GM21526 (cell line): ENCODE measurements around the gene KRT2.

ENCODE experiments used
- ATAC-seq: cut with Tn5 transposase; IDR thresholded peaks from one replicate; pipeline ENCODE4 v1.9.1; 2021; ENCODE audit warnings: moderate library complexity; ENCODE audit not compliant: unreplicated experiment, low FRiP score

The KRT2 gene

DNA sequence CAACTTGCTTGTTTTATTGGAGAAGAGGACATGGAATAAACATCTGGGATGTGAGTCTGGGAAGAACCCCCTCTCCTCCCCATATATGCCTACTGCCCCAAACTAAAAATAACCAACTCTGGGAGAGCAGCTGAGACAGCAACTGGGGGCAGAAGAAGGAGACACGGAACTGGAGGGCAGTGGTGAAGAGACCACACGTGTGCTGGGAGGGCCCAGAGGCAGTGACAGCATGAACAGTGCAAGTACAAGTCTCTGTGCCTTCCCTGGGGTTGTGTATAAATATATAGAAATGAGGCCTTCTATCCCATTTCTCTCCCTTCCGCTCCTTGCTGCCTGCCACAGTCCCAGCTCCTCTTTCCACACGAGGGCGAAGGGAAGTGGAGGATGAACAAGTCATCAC is 29.7 kb downstream of the KRT2 start:
- ATAC-seq, result no peak

GRCh38 chr12:52618866-52619265 is 33.1 kb downstream of the KRT2 start:
- no peak for ATAC-seq

- no peak for ATAC-seq
These were observed 33.8 kb downstream of the KRT2 start, which contains the start of gene KRT73 for GRCh38 chr12:52618216-52618615. Gene KRT73, minus strand, starts transcription at chr12:52618559. Its CDS starts 35 bp downstream, at chr12:52618524.

DNA sequence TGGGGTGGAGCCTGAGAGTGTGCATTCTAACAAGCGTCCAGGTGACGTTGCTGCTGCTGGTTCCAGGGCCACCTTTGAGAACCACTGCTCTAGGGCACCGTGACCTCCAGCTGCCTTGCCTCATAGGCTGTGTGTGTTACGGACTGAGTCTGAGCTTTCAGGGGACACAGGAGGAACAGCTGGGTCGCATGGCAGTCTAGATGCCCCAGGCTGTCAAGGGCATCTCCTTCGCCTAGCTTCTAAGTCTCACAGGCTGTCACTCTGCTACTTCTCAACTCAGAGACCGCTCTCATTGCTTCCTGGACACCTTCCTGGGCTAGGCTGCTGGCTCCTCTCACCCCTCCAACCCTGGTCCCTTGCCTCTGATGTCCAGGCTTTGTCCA is 34.6 kb downstream of the KRT2 start:
- ATAC-seq, result no peak

DNA sequence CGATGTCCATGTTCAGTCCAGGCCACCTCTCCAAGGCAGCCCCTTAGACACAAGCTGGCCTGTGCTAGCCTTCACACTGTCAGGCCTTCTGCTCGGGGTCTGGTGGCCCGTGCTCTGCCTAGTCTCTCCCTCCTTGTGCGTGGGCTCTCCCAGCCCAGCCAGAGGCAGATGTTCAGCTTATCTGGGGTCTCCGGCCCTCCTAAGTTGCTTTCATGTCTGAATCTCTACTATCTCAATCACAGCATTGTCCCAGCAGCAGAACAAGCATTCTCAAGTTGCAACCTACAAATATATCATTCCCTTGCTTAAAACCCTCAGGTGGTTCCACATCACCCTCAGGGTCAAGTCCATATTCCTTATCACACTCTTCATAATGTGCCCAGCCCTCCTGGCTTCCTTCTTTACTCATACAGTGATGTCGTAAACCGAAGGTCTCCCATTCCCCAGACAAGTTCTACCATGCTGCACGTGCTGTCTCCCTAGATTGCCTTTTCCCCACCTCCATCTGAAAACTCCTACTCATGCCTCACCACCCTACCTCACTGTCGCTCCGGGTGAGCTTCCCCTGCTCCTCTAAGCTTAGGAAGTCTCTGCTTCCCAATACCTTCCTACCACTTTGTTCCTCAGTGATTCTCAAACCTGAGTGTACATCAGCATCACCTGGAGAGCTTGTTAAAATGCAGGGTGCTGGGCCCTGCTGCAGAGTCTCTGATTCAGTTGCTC is 35.2 kb downstream of the KRT2 start:
- ATAC-seq, result no peak

DNA sequence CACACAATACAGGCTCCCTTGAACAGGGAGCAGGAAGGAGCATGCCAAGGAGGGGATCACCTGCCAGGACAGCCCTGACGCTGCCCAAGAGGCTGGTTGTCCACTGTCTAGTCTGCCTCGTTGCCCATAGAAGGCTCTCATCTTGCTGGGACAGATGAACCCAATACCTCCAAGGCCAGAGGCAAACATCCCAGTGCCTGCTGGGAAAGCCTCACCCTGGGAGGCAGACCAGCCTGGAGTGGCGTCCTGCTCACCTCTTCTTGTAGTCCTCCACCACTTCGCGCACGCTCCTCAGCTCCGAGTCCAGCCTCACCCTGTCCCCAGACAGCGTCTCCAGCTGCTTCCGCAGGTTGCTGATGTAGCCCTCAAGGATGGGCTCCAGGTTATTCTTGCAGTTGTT is 36.1 kb downstream of the KRT2 start:
- ATAC-seq, result no peak

DNA sequence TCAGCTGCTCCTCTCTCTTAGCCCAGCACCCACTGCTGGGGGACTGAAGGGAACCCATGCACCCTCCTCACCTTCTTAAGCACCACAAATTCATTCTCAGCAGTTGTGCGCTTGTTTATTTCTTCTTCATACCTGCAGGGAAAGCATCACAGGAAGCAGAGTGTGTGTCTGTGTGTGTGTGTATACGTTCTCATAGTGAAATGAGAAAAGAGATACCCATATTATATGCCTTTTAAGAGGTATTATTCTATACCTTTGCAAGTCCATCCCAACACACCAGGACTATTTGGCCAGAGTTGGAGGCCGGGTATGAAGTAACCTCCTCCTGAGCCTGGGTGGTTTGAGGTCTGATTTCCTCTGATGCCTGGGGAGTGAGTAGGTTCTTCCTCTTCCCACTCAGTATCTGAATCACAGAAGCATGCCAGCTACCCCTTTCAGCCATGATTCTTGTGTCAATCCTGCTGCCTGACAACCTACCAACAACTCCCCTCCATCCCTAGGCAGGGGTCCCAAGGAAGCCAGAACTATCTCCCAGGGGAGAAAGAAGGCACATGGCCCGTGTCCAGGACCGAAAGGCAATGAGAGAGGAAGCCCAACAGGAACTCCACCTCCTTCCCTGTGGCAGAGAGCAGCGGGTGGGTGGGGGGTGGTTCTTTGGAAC is 36.7 kb downstream of the KRT2 start:
- ATAC-seq, result no peak

DNA sequence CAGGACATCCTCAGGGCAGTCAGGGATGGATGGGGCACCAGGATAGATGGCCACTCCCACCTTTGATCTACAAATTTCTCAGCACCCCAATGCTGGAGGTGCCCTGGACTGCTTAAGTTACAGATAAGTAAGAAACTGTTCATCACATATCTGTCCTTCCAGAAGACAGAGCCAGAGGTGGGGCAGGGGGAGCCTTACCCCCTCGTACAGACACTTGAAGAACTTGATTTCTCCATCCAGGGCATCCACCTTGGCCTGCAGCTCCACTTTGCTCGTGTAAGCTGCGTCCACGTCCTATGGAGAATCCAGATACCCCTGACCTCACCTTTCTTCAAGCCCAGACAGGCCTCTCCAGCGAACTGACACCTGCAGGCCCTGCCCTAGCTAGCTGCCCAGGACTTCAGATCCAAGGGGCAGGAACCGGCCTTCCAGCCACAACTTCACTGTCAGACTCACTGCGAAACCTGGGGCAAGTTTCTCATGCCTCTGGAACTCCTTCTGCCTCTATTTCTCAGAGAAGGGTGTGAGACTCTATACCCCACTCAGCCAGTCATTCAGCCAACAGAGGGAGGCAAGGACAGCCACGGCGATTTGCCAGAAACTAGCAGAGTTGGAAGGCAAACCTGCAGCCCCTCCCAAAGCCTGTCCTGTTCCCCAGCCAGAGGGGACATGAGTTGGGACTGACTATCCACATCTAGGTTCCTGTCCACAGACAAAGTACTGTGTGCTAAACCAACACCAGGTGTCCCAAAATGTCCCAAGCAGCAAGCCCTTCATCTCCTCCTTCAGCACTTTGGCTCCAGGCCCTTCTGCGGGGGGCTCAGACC is 37.4 kb downstream of the KRT2 start:
- no peak for ATAC-seq

DNA sequence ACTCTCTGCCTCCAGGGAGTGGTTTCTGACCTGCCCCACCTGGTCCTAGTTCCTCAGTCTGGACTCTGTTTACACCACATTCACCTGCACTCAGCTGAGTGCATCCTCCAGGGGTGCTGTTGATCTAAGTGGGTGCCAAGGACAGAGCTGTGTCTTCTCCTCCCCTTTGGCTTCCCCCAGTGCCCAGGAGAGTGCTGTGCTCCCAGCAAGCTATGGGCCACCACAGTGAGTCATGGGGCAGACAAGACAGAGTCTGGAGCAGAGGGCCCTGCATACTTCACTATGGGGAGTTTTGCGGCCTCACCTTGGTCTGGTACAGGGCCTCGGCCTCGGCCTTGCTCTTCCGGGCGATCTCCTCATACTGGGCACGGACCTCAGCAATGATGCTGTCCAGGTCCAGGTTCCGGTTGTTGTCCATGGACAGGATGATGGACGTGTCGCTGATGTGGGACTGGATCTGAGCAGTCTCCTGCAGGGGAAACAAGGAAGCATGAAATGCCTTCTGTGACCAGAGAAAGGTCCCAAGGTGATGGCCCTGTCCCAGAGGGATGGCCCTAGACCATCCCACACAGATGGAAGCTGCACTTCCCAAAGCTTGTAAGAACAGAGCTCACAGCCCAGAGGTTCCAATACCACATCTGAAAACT is 38.5 kb downstream of the KRT2 start:
- no peak for ATAC-seq

- ATAC-seq, result no peak
These were observed 39.3 kb downstream of the KRT2 start for GRCh38 chr12:52612431-52613383.

GRCh38 chr12:52611080-52611468 is 40.9 kb downstream of the KRT2 start:
- no peak for ATAC-seq

DNA sequence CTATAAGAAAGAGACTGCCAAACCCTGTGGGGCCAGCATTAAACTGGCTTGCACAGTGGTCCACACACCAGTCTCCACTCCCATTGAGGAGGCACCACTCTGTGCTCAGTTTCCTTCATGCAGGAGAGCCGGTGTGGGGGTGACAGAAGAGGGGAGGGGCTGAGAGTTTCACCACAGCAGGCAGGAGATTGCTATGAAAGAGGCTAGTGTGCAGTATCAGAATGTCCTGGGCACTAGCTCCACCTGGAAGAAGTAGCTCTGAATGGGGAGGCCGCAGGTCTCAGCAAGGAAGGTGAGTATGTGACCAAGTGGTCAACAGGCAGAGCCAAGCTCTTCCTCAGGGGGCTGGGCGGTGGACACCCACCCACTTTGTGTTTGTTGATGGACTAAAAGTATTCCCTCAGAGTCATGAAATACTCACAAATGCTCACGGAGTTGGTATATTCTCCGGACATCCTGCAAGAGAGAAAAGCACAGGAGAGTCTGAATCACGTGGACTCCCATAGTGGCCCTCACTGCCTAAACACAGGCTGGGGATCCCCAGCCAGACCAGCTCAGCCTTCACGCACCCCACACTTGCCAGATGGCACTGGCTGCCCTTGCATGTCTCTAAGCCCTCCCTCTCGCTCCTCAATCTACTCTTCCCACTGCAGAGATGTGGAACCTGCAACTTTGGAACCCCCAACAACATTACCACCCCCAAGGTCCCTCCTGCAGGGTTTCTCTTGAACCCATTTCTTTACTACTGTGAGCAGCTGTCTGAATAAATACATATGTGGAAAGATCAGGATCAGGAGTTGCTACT is 43.0 kb downstream of the KRT2 start:
- ATAC-seq, result no peak

- no peak for ATAC-seq
These were observed 43.9 kb downstream of the KRT2 start for GRCh38 chr12:52608161-52608560.

DNA sequence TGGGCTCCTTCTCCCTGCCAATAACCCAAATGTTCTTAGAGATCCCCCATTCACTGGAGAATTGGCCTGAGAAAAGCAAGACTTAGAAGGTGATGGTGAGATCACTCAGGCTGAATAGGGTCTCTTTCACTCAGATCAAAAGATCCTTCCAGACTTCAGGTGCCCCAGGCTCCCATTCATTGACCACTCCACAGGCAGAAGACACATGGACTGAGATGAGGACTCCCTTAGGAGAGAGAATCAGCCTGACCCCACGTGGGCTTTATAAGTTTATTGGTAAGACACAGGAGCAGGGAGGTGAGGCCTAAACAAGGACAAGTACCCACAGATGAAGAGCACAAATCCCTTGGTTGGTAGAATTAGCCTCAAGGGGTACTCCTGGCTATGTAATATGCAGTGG is 44.7 kb downstream of the KRT2 start:
- no peak for ATAC-seq

- no peak for ATAC-seq
These were observed 45.3 kb downstream of the KRT2 start for GRCh38 chr12:52606581-52607218.

DNA sequence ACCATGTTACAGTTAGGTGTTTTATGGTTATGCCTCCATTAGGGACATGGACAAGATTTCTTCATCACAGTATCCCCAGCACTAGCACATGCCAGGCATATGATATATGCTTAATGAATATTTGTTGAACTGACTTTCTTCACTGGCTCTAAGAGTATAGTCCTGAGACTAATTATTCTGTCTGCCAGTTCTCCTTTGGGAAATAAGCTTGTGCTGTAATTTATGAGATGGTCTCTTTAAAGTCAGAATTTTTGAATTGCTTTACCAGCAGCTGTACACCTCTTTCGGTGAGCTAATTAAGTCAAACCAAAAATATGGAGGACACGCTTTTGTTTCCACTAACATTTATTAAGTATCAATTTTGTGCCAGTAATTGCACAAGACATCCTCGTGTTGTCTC is 45.9 kb downstream of the KRT2 start:
- no peak for ATAC-seq

DNA sequence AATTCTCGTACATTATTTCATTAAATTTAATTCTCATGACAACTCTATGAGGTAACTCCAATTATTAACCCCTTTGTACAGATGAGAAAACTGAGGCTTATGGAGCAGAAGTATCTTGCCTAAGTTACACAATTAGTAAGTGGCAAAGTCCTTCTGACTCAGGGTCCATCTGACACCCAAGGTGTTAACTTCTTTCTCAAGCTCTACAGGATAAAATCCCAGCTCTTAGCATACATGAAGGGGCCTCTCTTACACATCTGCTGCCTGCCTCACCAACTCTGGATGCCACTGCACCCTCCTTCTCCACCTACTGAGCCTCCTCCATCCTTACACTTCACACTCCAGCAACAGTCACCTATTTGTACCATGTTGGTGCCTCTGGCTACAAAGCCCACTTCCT is 46.5 kb downstream of the KRT2 start:
- ATAC-seq, result no peak

DNA sequence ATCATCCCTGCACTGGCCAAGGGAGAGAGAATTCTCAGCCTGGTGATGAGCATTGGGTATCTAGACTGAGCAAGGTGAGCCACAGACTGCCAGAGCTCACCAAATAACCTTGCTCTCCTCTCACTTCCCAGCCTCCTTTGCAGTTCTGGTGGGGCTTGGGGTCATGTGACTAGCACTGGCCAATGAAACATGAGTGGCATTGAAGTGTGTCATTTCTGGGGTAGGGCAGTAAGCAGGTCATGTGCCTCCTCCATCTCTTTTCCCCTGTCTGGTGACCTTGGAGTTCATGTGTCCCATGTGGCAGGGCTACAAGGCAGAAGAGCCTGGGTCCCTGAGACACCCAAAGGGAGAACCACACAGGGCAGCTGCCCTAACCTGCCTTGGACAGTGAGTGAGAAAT is 47.2 kb downstream of the KRT2 start:
- no peak for ATAC-seq

GRCh38 chr12:52603314-52603713 is 48.7 kb downstream of the KRT2 start:
- ATAC-seq, result no peak
